GF-D8 (cell line): ENCODE results near the gene POLR2E.
"Not testable (repeated sequence)": the region's sequence is repeated elsewhere in the genome, so short reads cannot be mapped to it uniquely, and the experiment has no call there.

Experiments used
- DNase-seq: peaks from one replicate; lab custom pipeline; 2025; lab: John Stamatoyannopoulos, UW

POLR2E gene

GRCh38 chr19:1125601-1126467, 30.7 kb upstream of the POLR2E start:
- DNase-seq = no peak

- no peak for DNase-seq
Observed at GRCh38 chr19:1123885-1124677, 28.9 kb upstream of the POLR2E start.

- no peak for DNase-seq
Observed at GRCh38 chr19:1123381-1123780, 28.2 kb upstream of the POLR2E start.

GRCh38 chr19:1122972-1123363, 27.8 kb upstream of the POLR2E start:
- DNase-seq = no peak

GRCh38 chr19:1122021-1122971, 27.1 kb upstream of the POLR2E start:
- no peak for DNase-seq

- no peak for DNase-seq
Observed at GRCh38 chr19:1121395-1121794, 26.2 kb upstream of the POLR2E start.

- DNase-seq = no peak
Observed at GRCh38 chr19:1119475-1120217, 24.5 kb upstream of the POLR2E start.

GRCh38 chr19:1118999-1119398, 23.8 kb upstream of the POLR2E start:
- DNase-seq = no peak

GRCh38 chr19:1117654-1118053, 22.5 kb upstream of the POLR2E start:
- no peak for DNase-seq

GRCh38 chr19:1116726-1117581, 21.8 kb upstream of the POLR2E start:
- no peak for DNase-seq

- no peak for DNase-seq
Observed at GRCh38 chr19:1115646-1116420, 20.7 kb upstream of the POLR2E start.

GRCh38 chr19:1114728-1115127, 19.6 kb upstream of the POLR2E start:
- not testable (repeated sequence) for DNase-seq

- DNase-seq = no peak
Observed at GRCh38 chr19:1113986-1114483, 18.9 kb upstream of the POLR2E start.

GRCh38 chr19:1113030-1113985, 18.1 kb upstream of the POLR2E start:
- DNase-seq = peak; percentile 5

GRCh38 chr19:1112268-1113029, 17.3 kb upstream of the POLR2E start:
- no peak for DNase-seq

- no peak for DNase-seq
Observed at GRCh38 chr19:1111641-1112267, 16.6 kb upstream of the POLR2E start.
